Mesothelial cell of epicardium (in vitro differentiated cells): Measurements from ENCODE around the gene GPRIN1. TPM values are rescaled to one million over a fixed set of nuclear protein-coding genes. Genes with fewer than 3 reads are reported as not detected.

ENCODE experiments used
- DNase-seq, 2 experiments: peaks; one replicate each; pipeline ENCODE4 v3.0.0; 2021; ENCODE audit warnings: low spot score in 2 of 2; ENCODE audit not compliant: unreplicated experiment in 2 of 2
- H3K27ac Mint-ChIP-seq: 2 replicates; pipeline ENCODE4 v1.8.0; 2021; ENCODE audit warnings: mixed read lengths
- H3K27me3 Mint-ChIP-seq: 2 replicates; pipeline ENCODE4 v1.8.0; 2021; ENCODE audit warnings: low read depth, mixed read lengths
- H3K36me3 Mint-ChIP-seq: 2 replicates; pipeline ENCODE4 v1.8.0; 2021; ENCODE audit warnings: mixed read lengths
- H3K4me1 Mint-ChIP-seq: 2 replicates; pipeline ENCODE4 v1.8.0; 2021; ENCODE audit warnings: mixed read lengths
- H3K4me3 Mint-ChIP-seq: 2 replicates; pipeline ENCODE4 v1.8.0; 2021; ENCODE audit warnings: mild to moderate bottlenecking, moderate library complexity, mixed read lengths
- H3K9me3 Mint-ChIP-seq: 2 replicates; pipeline ENCODE4 v1.8.0; 2021; ENCODE audit warnings: mixed read lengths
- CTCF ChIP-seq: fragments of 200-600 bp; sonication (generic); IDR thresholded peaks from one replicate; pipeline ENCODE4 v1.5.0; 2021; ENCODE audit warnings: antibody characterized with exemption; ENCODE audit not compliant: unreplicated experiment
- total RNA-seq: library from RNA; stranded (reverse); gene quantifications from 3 replicates; pipeline ENCODE4 v1.2.1, GENCODE V29; 2021

GPRIN1 gene
- total RNA-seq, 1 donor from 2014 or later, result 1.3 TPM

- no peak for TF ChIP-seq CTCF
- H3K9me3 Mint-ChIP-seq, result no peaks in the 10 kb centered on the region
- no peak overlapping the region for H3K27ac Mint-ChIP-seq
- no peak overlapping the region for H3K4me3 Mint-ChIP-seq
- peaks cover 4% of the 10 kb centered on the region for H3K4me1 Mint-ChIP-seq
- DNase-seq, result no peak
- H3K27me3 Mint-ChIP-seq, result peaks cover 92% of the 10 kb centered on the region
- no peaks in the 10 kb centered on the region for H3K36me3 Mint-ChIP-seq
Measured at GRCh38 chr5:176632745-176633144, 22.8 kb upstream of the GPRIN1 start.

GRCh38 chr5:176631383-176632200 lies 21.6 kb upstream of the GPRIN1 start:
- Mint-ChIP-seq H3K27me3 (peaks cover 92% of the 10 kb centered on the region), H3K4me1 (peaks cover 4% of the 10 kb centered on the region), H3K9me3 (no peaks in the 10 kb centered on the region), H3K4me3 (no peak overlapping the region), H3K27ac (no peak overlapping the region), H3K36me3 (no peaks in the 10 kb centered on the region)
- no peak for TF ChIP-seq CTCF
- no peak for DNase-seq

- peak overlapping the region; percentile 21 for H3K4me3 Mint-ChIP-seq
- peaks cover 92% of the 10 kb centered on the region for H3K27me3 Mint-ChIP-seq
- no peak for TF ChIP-seq CTCF
- DNase-seq, result no peak
- peaks cover 4% of the 10 kb centered on the region for H3K4me1 Mint-ChIP-seq
- H3K9me3 Mint-ChIP-seq, result no peaks in the 10 kb centered on the region
- no peaks in the 10 kb centered on the region for H3K36me3 Mint-ChIP-seq
- H3K27ac Mint-ChIP-seq, result no peak overlapping the region
Measured at GRCh38 chr5:176630681-176631222, 20.8 kb upstream of the GPRIN1 start.

GRCh38 chr5:176629853-176630680 lies 20.1 kb upstream of the GPRIN1 start, which contains the start of the genes EIF4E1B and SNCB:
Gene EIF4E1B (plus strand): TSS chr5:176630675. CDS start chr5:176642788, 12,113 bp downstream.
Gene SNCB (minus strand): TSS chr5:176630534. CDS start chr5:176629654, 880 bp downstream.
- H3K36me3 Mint-ChIP-seq, result no peaks in the 10 kb centered on the region
- H3K9me3 Mint-ChIP-seq, result no peaks in the 10 kb centered on the region
- no peak for TF ChIP-seq CTCF
- H3K27me3 Mint-ChIP-seq, result peaks cover 93% of the 10 kb centered on the region
- peak in 1 of 2 experiments; percentile 64 for DNase-seq
- H3K4me1 Mint-ChIP-seq, result peaks cover 4% of the 10 kb centered on the region
- peak within 1 kb of the TSS; percentile 32 for H3K4me3 Mint-ChIP-seq
- no peak within 1 kb of the TSS for H3K27ac Mint-ChIP-seq

GRCh38 chr5:176629317-176629852 lies 19.4 kb upstream of the GPRIN1 start:
- Mint-ChIP-seq H3K27ac (no peak overlapping the region), H3K9me3 (no peaks in the 10 kb centered on the region), H3K4me1 (peaks cover 4% of the 10 kb centered on the region), H3K27me3 (peaks cover 94% of the 10 kb centered on the region), H3K4me3 (peak overlapping the region; percentile 37), H3K36me3 (no peaks in the 10 kb centered on the region)
- no peak for DNase-seq
- no peak for TF ChIP-seq CTCF
